ENCODE data around the gene CASQ2. TPM values are rescaled to one million over a fixed set of nuclear protein-coding genes. Genes with fewer than 3 reads are reported as not detected.

The CASQ2 gene
- total and polyA plus RNA-seq, 10 of the 15 experiments (the other 5 are each of a cell fraction or from before 2014, with no cell fraction given): not detected

DNA sequence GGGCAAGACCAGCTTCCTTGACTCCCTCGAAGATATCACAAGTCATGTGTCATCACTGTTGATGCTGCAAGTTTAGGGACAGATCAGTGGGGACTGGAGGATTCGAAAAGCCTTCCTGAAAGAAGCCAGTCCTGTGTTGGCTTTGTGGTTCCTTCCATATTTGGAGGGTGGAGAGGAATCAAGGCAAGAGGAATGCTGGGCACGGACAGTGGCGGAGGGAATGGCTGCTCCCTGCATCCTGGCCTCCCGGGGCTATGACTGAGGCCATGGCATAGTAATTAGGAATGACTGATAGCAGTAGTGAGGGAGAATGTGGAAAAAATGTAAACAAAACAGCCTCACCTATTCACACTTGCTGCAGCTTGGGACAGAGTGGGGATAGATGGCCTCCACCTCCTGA is 90.4 kb downstream of the CASQ2 start:
- no peaks in the 10 kb centered on the region for H3K79me2 ChIP-seq (ENCODE audit: control insufficient read depth, insufficient read depth, low read length)

DNA sequence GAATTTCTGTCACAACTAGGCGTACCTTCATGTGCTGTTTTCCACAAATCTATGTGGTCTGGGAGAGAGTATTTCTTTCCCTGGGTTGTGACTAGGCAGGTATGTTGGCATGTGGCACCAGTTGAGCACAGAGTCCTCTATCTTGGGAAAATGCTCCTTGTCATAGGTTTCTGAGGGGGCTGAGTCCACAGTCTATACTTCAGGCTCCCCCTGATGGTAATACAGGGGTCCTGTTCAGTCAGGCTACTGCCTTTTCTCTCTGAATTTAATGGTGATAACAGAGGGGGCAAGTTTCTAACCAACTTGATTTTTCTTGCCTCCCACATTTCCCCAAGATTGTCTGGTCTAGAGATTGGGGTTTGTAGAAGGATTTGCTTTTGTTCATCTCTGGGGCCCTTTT is 90.9 kb downstream of the CASQ2 start:
- POLR2A ChIA-PET: no interaction called here
- BruUV-seq (replicated peaks): no TSS peak
- in situ Hi-C loops (cut with MboI): no loop called here
- Histone ChIP-seq H2AFZ (ENCODE audit: control insufficient read depth, low read depth, low read length) (no peak overlapping the region), H3K4me3 (no peak overlapping the region), H3K36me3 (ENCODE audit: control insufficient read depth in 2 of 2, insufficient read depth in 2 of 2, low read length in 1 of 2) (no peaks in the 10 kb centered on the region), H3K9me3 (replicated peaks; ENCODE audit: control insufficient read depth, insufficient read depth, low read length) (no peaks in the 10 kb centered on the region), H3K4me1 (ENCODE audit: control insufficient read depth, insufficient read depth, low read length) (peaks cover 26% of the 10 kb centered on the region), H3K9ac (ENCODE audit: control insufficient read depth, insufficient read depth, low read length) (no peak overlapping the region), H4K20me1 (ENCODE audit: control insufficient read depth, insufficient read depth) (no peaks in the 10 kb centered on the region), H3K27me3 (replicated peaks in 1 of 2; ENCODE audit: control insufficient read depth in 2 of 2, insufficient read depth in 2 of 2, low read length in 1 of 2) (no peaks in the 10 kb centered on the region), H3K79me2 (ENCODE audit: control insufficient read depth, insufficient read depth, low read length) (no peaks in the 10 kb centered on the region), H3K27ac (ENCODE audit: control insufficient read depth, insufficient read depth) (no peak overlapping the region), H3K4me2 (ENCODE audit: control insufficient read depth, insufficient read depth) (no peak overlapping the region)
- SMC1A ChIA-PET (ENCODE audit: uncharacterized antibody, unreplicated experiment): no interaction called here
- no peak for DNase-seq (ENCODE audit: low read depth, low spot score)
- intact Hi-C loops (cut with micrococcal nuclease; ENCODE audit: unreplicated experiment): loop anchor here (2.0 kb wide), 1 partner anchor 69 kb away; no protein-coding TSS in a partner anchor
- CTCF ChIA-PET: no interaction called here
- FAIRE-seq: no peak
- 93% methylated on average over 1 of the region's 1 CpG for WGBS (ENCODE audit: insufficient coverage, insufficient replicate concordance, low lambda C conversion rate, missing lambda C conversion rate)
- ATAC-seq: peak; percentile 61
- RAD21 ChIA-PET (ENCODE audit: unreplicated experiment): no interaction called here
- TF ChIP-seq SMC3 (IDR thresholded peaks at IDR 0.05; ENCODE audit: borderline replicate concordance, low read length): peak; percentile 38; the same call in 1 of the 2 replicates
- no peak for TF ChIP-seq RB1 (IDR thresholded peaks at IDR 0.05; ENCODE audit: borderline replicate concordance)
- TF ChIP-seq, protein P1, sequence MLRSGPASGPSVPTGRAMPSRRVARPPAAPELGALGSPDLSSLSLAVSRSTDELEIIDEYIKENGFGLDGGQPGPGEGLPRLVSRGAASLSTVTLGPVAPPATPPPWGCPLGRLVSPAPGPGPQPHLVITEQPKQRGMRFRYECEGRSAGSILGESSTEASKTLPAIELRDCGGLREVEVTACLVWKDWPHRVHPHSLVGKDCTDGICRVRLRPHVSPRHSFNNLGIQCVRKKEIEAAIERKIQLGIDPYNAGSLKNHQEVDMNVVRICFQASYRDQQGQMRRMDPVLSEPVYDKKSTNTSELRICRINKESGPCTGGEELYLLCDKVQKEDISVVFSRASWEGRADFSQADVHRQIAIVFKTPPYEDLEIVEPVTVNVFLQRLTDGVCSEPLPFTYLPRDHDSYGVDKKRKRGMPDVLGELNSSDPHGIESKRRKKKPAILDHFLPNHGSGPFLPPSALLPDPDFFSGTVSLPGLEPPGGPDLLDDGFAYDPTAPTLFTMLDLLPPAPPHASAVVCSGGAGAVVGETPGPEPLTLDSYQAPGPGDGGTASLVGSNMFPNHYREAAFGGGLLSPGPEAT (IDR thresholded peaks at IDR 0.05; ENCODE audit: low read depth): no peak
- no peak for TF ChIP-seq CBFB (IDR thresholded peaks at IDR 0.05; ENCODE audit: low read depth)
- TF ChIP-seq, protein P2, sequence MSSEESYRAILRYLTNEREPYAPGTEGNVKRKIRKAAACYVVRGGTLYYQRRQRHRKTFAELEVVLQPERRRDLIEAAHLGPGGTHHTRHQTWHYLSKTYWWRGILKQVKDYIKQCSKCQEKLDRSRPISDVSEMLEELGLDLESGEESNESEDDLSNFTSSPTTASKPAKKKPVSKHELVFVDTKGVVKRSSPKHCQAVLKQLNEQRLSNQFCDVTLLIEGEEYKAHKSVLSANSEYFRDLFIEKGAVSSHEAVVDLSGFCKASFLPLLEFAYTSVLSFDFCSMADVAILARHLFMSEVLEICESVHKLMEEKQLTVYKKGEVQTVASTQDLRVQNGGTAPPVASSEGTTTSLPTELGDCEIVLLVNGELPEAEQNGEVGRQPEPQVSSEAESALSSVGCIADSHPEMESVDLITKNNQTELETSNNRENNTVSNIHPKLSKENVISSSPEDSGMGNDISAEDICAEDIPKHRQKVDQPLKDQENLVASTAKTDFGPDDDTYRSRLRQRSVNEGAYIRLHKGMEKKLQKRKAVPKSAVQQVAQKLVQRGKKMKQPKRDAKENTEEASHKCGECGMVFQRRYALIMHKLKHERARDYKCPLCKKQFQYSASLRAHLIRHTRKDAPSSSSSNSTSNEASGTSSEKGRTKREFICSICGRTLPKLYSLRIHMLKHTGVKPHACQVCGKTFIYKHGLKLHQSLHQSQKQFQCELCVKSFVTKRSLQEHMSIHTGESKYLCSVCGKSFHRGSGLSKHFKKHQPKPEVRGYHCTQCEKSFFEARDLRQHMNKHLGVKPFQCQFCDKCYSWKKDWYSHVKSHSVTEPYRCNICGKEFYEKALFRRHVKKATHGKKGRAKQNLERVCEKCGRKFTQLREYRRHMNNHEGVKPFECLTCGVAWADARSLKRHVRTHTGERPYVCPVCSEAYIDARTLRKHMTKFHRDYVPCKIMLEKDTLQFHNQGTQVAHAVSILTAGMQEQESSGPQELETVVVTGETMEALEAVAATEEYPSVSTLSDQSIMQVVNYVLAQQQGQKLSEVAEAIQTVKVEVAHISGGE (CRISPR knock-in tag; IDR thresholded peaks at IDR 0.05): no peak
- no peak for TF ChIP-seq NRF1 (conservative IDR thresholded peaks at IDR 0.05; ENCODE audit: low read depth, low read length)
- TF ChIP-seq RAD21 (IDR thresholded peaks at IDR 0.05; ENCODE audit: insufficient read depth, low read depth, low read length): peak; percentile 51
- TF ChIP-seq, protein P3, sequence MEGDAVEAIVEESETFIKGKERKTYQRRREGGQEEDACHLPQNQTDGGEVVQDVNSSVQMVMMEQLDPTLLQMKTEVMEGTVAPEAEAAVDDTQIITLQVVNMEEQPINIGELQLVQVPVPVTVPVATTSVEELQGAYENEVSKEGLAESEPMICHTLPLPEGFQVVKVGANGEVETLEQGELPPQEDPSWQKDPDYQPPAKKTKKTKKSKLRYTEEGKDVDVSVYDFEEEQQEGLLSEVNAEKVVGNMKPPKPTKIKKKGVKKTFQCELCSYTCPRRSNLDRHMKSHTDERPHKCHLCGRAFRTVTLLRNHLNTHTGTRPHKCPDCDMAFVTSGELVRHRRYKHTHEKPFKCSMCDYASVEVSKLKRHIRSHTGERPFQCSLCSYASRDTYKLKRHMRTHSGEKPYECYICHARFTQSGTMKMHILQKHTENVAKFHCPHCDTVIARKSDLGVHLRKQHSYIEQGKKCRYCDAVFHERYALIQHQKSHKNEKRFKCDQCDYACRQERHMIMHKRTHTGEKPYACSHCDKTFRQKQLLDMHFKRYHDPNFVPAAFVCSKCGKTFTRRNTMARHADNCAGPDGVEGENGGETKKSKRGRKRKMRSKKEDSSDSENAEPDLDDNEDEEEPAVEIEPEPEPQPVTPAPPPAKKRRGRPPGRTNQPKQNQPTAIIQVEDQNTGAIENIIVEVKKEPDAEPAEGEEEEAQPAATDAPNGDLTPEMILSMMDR (IDR thresholded peaks at IDR 0.05 in 2 of 3, conservative IDR thresholded peaks at IDR 0.05 in 1 of 3; ENCODE audit: control insufficient read depth in 2 of 3, extremely low read depth in 1 of 3, insufficient read depth in 1 of 3, low read depth in 3 of 3, low read length in 3 of 3): peak in 1 of 3 experiments; percentile 30; a peak in 1 of 6 replicates

More for the DNA sequence above, 90.4 kb downstream of the CASQ2 start:
- Histone ChIP-seq H3K4me2 (ENCODE audit: control insufficient read depth, insufficient read depth) (no peak overlapping the region), H2AFZ (ENCODE audit: control insufficient read depth, low read depth, low read length) (no peak overlapping the region), H3K4me3 (no peak overlapping the region), H3K9me3 (replicated peaks; ENCODE audit: control insufficient read depth, insufficient read depth, low read length) (no peaks in the 10 kb centered on the region), H4K20me1 (ENCODE audit: control insufficient read depth, insufficient read depth) (no peaks in the 10 kb centered on the region), H3K9ac (ENCODE audit: control insufficient read depth, insufficient read depth, low read length) (no peak overlapping the region), H3K27me3 (replicated peaks in 1 of 2; ENCODE audit: control insufficient read depth in 2 of 2, insufficient read depth in 2 of 2, low read length in 1 of 2) (no peaks in the 10 kb centered on the region), H3K36me3 (ENCODE audit: control insufficient read depth in 2 of 2, insufficient read depth in 2 of 2, low read length in 1 of 2) (no peaks in the 10 kb centered on the region), H3K27ac (ENCODE audit: control insufficient read depth, insufficient read depth) (no peak overlapping the region), H3K4me1 (ENCODE audit: control insufficient read depth, insufficient read depth, low read length) (peaks cover 21% of the 10 kb centered on the region)
- intact Hi-C loops (cut with micrococcal nuclease; ENCODE audit: unreplicated experiment) (no loop called here), in situ Hi-C loops (cut with MboI) (no loop called here)
- 79% methylated on average over 5 of the region's 5 CpGs for WGBS (ENCODE audit: insufficient coverage, insufficient replicate concordance, low lambda C conversion rate, missing lambda C conversion rate)
- RAD21 ChIA-PET (ENCODE audit: unreplicated experiment): no interaction called here
- no peak for TF ChIP-seq TCF12 (IDR thresholded peaks at IDR 0.05; ENCODE audit: low read depth, low read length)
- POLR2A ChIA-PET: no interaction called here
- no TSS peak for BruUV-seq (replicated peaks)
- ATAC-seq: no peak
- no peak for FAIRE-seq
- SMC1A ChIA-PET (ENCODE audit: uncharacterized antibody, unreplicated experiment): no interaction called here
- CTCF ChIA-PET: no interaction called here
- no peak for DNase-seq (ENCODE audit: low read depth, low spot score)
